Left renal cortex interstitium (tissue), 4 donors: ENCODE data around the gene CLTA. TPM values are rescaled to one million over a fixed set of nuclear protein-coding genes. Genes with fewer than 3 reads are reported as not detected.

Experiments
- DNase-seq, 4 donors: peaks; one replicate each; pipeline ENCODE4 v3.0.0-alpha.2; 2013; ENCODE audit warnings: low read depth in 4 of 4, low spot score in 2 of 4, missing footprints in 1 of 4
- polyA plus RNA-seq, 4 donors: library from polyadenylated mRNA; unstranded; fragments of 120-200 nt; gene quantifications; one replicate each; pipeline ENCODE4 v1.2.1, GENCODE V29; 2013; ENCODE audit not compliant: insufficient read length in 4 of 4

Gene CLTA
- 100 to 1,000 TPM; 262 to 324 (median 284) TPM for polyA plus RNA-seq

GRCh38 chr9:36190388-36191289 lies at the start of gene CLTA:
Gene CLTA, plus strand, starts transcription at chr9:36190921. Its CDS starts 136 bp downstream, at chr9:36191057.
- DNase-seq: peak; percentile 91 to 97 (median 94)

GRCh38 chr9:36141288-36141687 lies 49.4 kb upstream of the CLTA start:
- no peak for DNase-seq

- DNase-seq: no peak
Observed at GRCh38 chr9:36141761-36142160, 49.0 kb upstream of the CLTA start.

GRCh38 chr9:36142510-36143244 lies 48.0 kb upstream of the CLTA start:
- DNase-seq: no peak

GRCh38 chr9:36143245-36143641 lies 47.5 kb upstream of the CLTA start:
- no peak for DNase-seq

- no peak for DNase-seq
Observed at GRCh38 chr9:36144309-36145232, 46.1 kb upstream of the CLTA start.

- DNase-seq: no peak
Observed at GRCh38 chr9:36145970-36146369, 44.8 kb upstream of the CLTA start.

- no peak for DNase-seq
Observed at GRCh38 chr9:36146651-36147050, 44.1 kb upstream of the CLTA start.

GRCh38 chr9:36147441-36148175 lies 43.1 kb upstream of the CLTA start:
- no peak for DNase-seq

GRCh38 chr9:36148311-36149051 lies 42.2 kb upstream of the CLTA start:
- no peak for DNase-seq

- no peak for DNase-seq
Observed at GRCh38 chr9:36149197-36149596, 41.5 kb upstream of the CLTA start.

- no peak for DNase-seq
Observed at GRCh38 chr9:36150574-36151315, 40.0 kb upstream of the CLTA start.

- no peak for DNase-seq
Observed at GRCh38 chr9:36151316-36152210, 39.2 kb upstream of the CLTA start.

GRCh38 chr9:36152741-36153438 lies 37.8 kb upstream of the CLTA start:
- no peak for DNase-seq

GRCh38 chr9:36153746-36154145 lies 37.0 kb upstream of the CLTA start:
- no peak for DNase-seq

- peak in 1 of 4 donors; percentile 72 for DNase-seq
Observed at GRCh38 chr9:36154331-36154952, 36.3 kb upstream of the CLTA start.
